HL-60/S4 (cell line): ENCODE measurements around the gene PLSCR3.

Experiments
- in situ Hi-C: fragments of 300-500 bp; cut with MboI; formaldehyde crosslinking; loops from 2 replicates; pipeline ENCODE4 v1.14.3; 2022; ENCODE audit warnings: low sequenced_read_pairs

Gene PLSCR3

DNA sequence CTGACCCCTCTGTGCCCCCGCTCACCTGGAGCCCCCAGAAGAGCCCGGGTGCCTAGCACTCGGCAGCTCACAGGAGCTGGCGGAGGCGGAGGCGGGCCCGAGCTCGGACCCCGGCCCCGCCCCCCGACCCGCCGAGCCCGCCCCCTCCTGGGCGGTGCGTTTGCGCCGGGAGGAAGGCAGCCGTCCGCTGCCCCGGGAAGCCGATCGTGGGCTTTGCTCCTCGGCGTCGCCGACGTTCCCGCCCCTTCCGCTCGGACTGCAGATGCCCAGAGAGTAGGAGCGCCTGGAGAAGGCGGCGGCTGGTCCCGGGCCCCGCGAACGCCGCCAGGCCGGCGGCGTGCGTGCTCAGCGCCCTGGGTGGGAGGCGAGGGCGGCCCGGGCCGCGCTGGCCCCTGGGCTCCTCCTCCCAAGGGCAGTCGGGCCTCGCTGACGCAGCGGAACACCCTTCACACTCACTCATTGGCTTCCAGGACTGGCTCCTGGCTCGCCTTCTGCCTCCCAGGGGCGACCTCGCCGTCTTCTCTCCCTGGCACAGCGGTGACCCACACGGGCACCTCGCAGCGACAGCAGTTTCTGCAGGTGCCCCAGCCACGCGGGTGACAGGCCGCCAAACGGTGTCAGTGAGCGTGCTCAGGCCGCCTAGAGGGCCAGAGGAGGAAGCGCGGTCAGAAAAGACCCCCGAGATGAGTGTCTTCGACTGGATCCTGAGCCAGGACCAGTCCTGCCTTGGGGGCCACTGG is at the start of gene PLSCR3:
Gene PLSCR3 (minus strand): TSS at position 74 of the 740 bp plus-strand sequence. CDS start 415 bp downstream, outside the sequence.
- in situ Hi-C loops, result no loop called here

DNA sequence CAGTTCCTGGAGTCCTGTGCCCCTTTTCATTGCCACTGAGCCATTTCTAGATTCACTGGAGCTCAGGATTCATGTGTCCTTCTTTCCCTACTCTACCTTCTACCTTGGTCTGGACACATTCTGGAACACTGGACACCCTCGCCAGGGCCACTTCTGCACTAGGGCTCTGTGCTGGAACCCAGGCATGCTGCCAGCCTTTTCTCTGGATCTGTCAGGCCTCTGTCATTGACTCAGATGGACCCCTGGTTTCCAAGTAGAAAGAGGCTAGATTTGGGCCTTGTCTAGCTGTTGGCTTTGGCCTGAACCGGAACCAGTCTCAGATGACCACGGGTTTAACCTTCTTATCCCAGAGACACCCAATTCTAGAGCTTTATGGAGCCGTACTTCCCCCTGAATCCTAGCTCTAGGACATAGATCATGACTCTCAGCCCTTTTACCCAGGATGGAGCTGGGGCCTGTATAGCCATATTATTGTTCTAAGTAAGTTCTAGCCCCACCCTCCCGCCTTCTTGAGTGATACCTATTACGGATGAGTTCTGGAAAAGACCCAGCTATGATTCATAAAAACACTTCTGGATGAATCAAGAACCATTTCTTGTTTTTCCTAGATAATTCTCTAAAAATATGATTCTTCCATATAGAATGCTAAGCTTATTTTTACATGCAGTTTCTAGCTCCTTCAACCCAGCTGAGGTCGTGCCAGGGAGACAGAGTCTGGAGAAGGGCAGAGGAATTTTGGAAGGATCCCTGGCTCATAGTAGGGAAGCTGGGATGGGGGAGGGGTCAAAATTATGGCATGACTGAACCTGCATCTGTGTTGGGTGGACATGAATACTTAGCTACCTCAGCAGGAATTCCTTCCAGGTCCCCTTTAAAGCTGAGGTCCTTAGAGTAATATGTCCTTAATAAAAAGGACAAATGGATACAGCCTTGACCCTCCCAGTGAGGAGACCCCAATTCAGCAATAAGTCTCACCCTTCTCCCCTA is 49.5 kb upstream of the PLSCR3 start:
- in situ Hi-C loops, result no loop called here

DNA sequence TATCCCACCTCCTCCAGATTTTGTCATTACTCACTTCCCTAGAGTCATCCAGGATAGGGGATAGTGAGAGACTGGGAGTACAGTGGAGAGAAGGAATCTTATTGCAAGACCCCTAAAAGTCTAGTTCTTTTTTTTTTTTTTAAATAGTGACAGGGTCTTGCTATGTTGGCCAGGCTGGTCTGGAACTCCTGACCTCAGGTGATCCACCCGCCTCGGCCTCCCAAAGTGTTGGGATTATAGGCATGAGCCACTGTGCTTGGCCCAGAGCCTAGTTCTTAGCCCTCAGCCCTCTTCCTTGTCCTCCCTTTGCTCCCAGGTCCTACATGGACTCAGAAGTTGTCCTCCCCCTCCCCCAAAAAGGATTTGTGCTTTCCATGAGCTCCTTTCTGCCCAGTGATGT is 47.8 kb upstream of the PLSCR3 start:
- in situ Hi-C loops, result no loop called here

DNA sequence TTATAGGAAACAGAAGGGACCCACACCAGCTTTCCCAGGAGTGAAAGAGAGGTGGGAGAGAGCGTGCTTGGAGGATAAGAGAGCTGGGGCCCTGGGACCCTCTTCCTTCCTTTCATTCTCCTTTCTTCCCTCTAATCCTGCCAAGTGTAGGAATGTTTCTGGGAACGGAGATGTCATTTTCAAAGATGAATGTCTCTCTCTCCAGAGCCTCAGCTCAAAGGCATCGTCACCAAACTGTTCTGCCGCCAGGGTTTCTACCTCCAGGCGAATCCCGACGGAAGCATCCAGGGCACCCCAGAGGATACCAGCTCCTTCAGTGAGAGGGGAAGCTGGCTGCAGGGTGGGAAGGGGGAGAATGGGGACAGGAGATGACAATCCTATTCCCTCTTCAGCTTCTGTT is 46.9 kb upstream of the PLSCR3 start:
- in situ Hi-C loops, result no loop called here

DNA sequence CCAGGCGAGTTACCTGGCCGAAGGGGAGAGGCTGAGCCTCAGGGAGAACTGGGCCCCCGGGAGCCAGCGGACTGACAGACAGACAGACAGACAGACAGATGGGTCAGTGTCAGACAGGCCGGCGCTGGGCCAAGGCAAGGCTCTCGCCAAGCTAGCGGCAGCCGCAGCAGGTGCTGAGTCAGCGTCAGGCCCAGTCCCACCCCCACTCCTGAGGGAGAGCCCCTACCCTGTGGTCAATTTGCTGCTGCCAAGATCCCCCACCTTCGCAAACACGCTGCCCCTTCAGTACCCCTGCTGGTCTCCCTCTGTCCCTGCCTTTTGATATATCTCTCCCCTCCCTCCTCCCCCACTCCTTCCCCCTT is 46.5 kb upstream of the PLSCR3 start:
- in situ Hi-C loops, result no loop called here

DNA sequence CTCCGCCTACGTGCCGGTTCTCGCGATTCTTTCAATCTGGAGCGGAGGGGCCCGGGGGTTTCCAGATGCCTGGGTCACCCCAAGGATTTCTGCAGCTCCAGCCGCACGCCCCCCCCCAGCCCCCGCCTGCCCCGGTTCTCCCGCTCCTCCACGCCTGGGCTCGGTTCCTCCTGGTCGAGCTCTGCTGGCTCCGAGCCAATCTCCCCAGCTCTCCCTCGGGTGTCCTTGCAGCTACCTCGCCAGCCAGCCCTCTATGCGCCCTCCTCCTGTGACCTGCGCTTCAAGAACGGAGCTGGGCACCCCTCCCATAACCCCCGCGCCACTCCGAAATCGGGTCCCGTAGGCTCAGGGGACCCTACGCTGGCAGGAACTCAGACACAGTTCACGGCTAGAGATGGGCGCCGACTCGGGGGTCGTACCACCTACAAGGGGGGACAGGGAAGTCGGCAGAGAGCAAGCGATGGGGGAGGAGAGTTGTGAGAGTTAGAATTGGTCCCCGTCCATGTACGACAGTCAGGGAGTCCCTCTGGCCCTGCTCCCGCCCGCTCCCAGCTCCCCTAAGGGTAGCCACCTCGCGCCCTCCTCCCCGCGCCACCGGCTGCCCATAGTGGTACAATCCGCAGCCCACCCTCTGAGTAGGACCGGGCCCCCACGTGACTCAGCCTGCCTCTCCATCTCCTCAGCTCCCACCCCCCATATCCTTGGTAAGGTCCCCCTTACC is 45.9 kb upstream of the PLSCR3 start:
- in situ Hi-C loops, result no loop called here

DNA sequence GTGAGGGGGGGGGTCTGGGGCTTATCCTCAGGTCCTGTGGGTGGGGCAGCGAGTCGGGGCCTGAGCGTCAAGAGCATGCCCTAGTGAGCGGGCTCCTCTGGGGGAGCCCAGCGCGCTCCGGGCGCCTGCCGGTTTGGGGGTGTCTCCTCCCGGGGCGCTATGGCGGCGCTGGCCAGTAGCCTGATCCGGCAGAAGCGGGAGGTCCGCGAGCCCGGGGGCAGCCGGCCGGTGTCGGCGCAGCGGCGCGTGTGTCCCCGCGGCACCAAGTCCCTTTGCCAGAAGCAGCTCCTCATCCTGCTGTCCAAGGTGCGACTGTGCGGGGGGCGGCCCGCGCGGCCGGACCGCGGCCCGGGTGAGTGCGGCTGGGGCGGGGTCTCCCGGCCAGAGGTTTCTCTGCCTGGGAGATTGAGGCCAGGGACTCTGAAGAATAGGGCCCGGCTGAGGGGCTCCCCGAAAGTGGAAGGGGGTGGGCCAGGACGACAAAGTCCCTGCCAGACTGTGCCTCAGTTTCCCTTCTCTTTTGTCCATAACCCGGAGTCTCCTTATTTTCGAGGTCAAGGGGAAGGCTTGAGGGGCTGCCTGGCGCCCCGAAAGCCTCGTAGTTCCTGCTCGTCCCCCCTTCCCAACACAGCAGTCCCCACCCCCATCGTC is 45.3 kb upstream of the PLSCR3 start, which contains the start of gene FGF11:
Gene FGF11 (plus strand): TSS at position 51 of the 651 bp plus-strand sequence. CDS start 109 bp downstream, at position 160.
- in situ Hi-C loops, result no loop called here

DNA sequence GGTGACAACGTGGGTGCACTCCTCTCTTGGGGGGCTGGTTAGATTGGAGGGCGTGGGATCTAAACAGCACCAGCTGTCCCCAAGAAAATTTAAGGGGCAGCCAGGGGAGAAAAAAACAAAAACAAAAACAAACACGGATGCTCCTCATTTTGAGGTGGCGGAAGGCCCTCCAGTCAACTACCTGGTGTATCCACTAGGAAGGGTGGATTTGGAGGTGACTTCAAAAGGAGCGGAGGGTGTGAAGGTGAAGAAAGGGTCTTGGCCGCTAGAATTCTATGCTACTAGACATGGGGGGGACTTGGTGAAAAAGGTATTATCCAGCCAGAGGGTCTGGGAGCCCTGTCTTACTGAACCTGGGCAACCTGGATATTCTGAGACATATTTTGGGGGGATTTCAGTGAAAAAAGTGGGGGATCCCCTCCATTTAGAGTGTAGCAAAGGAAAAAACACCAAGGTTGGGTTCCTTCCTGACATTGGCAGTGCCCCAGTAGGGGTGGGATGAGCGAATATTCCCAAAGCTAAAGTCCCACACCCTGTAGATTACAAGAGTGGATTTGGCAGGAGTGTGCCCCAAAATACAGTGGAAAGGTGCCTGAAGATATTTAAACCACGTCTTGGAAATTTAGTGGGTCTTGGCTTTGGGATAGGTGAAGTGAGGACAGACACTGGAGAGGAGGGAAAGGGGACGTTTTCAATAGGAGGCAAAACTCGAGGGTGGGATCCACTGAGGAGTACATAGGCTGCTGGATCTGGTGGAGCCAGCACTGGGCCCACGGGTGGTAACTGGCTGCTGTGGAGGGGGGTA is 44.5 kb upstream of the PLSCR3 start:
- in situ Hi-C loops, result no loop called here

DNA sequence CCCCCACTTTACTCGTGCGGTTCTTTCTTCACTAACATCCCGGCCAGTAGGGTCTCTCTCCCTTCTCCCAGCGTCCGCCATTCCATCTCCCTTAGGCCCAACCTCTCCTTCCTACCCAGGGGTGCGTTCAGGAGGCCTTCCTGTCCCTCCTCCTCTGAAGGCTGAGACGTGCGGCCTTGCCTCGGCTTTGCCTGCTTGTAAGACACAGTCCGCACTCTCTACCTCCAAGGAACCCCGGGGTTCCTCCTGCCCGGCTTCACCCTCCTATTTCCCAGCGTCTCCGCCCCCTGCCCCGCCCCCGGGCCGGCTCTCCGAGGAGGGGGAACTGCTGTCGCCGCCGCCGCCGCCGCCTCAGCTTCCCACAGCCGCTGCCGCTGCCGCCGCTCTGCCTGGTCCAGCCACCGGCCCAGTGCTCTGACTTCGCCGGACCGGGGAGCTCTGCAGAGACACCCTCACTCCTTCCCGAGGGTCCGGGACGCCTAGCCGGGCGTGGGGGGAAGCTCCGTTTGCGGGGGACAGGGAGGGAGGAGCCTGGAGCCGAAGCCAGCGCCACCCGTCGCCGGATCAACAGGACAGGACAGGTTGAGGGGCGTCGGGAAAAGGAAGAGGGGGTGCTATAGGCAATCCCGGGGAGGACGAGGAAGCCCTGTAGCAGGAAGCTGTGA is 43.8 kb upstream of the PLSCR3 start:
- in situ Hi-C loops, result no loop called here

DNA sequence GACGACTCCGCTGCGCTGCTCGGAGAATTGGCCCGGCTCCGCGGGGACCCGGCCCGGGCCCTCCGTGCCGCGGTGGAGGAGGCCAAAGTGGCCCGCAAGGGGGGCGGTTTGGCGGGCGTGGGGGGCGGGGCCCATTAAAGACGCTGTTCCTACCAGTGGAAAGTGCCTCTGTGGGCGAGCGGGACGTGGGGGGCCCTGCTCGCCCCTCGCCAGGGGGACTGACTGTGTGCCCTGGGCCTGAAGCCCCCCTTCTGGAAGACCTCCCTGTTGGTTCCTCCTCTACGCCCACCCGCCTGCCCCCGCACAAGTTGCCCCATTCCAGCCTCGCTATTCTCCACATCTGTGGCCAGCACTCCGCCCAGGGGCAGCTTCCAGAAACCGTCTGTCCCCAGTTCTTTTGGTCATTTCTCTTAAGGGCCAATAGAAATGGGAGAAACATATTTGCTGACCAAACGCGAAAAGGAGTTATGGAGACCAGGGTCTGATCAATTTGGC is 43.1 kb upstream of the PLSCR3 start:
- in situ Hi-C loops, result no loop called here

DNA sequence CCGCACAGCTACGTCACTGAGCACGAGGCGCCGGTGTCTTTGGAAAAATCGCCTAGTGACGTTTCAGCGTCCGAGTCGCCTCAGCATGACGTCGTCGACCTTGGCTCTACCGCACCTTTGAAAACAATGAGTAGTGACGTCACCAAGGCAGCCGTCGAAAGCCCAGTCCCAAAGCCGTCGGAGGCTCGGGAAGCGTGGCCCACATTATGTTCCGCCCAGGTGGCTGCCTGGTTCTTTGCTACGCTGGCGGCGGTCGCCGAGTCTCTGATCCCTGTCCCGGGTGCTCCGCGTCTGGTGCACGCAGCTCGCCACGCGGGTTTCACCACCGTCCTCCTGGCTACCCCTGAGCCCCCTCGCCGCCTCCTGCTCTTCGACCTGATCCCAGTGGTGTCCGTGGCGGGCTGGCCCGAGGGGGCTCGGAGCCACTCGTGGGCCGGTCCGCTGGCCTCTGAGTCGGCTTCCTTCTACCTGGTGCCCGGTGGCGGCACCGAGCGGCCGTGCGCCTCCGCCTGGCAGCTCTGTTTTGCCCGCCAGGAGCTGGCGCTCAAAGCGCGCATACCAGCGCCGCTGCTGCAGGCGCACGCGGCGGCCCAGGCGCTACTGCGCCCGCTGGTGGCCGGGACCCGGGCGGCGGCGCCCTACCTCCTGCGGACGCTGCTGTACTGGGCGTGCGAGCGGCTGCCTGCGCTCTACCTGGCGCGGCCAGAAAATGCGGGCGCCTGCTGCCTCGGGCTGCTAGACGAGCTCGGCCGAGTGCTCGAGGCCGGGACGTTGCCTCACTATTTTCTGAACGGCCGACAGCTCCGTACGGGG is 42.4 kb upstream of the PLSCR3 start:
- in situ Hi-C loops, result no loop called here

DNA sequence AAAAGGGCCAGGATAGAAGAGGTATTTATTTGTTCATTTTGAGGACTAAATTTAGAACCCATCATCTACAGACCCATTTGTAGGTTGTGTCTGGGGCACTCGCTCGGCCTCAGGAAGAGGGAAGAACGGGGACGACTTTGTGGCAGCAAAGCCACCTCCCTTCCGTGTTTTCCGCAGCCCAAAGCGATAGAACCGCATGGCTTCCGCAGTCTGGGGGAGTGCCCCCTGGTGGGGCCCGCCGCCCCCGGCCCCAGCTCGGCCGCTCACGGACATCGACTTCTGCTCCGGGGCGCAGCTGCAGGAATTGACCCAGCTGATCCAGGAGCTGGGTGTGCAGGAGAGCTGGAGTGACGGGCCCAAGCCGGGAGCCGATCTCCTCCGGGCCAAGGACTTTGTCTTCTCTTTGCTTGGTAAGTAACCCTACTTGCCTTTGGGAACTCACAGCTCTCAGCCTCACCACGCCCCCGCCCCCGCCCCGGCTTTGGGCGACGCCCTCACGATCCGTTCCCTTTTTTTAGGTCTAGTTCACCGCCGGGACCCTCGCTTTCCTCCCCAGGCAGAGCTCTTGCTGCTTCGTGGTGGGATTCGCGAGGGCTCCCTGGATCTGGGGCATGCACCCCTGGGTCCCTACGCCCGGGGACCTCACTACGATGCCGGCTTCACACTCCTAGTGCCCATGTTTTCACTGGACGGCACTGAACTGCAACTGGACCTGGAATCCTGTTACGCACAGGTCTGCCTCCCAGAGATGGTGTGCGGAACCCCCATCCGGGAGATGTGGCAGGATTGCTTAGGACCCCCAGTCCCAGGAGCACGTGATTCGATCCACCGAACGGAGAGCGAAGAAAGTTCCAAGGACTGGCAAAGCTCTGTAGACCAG is 41.6 kb upstream of the PLSCR3 start:
- in situ Hi-C loops, result no loop called here

DNA sequence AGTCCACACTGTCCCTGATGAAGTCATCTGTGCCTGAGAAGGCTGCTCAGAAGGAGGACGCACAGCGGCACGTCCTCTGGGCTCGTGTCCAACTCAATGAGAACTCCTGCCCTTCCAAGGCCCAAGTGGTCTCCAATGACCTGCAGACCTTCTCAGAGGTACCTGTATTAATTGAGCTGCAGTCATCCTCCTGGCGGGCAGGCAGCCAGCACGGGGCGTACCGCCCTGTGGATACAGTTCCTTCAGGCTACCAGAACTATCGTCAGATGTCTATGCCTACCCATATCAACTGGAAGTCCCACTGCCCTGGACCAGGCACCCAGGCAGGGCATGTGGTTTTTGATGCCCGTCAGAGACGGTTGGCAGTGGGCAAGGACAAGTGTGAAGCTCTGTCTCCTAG is 38.0 kb upstream of the PLSCR3 start:
- in situ Hi-C loops, result no loop called here

DNA sequence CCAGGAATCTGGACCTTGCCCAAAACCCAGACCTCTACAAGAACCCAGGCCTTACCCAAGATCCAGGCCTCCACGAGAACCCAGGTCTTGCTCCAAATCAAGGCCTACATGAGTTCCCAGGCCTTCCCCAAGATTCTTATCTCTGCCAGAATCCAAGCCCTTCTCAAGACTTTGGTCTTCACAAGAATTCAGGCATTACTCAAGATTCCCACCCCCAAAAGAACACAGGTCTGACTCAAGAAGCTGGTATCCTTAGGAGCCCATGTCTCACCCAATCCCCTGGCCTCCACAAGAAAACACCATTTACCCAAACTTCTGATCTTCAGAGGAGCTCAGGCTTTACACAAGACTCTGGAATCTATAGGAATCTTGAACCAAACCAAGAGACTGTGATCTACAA is 36.9 kb upstream of the PLSCR3 start:
- in situ Hi-C loops, result no loop called here

DNA sequence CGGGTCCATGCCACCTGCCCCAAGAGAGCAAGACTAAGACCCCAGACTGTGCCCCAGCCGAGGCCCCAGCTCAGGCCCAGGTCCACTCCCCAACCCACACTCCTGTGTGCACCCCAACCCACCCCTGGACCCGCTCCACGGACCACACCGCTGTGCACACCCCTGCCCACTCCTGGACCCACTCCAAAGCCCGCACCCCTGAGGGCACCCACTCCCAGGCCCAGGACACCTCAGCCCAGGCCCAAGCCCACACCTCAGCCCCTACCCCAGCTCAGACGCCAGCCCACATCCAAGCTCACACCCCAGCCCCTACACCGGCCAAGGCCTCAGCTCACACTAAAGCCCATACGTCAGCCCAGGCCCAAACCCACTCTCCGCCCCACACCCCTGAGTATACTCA is 35.4 kb upstream of the PLSCR3 start:
- in situ Hi-C loops, result no loop called here

DNA sequence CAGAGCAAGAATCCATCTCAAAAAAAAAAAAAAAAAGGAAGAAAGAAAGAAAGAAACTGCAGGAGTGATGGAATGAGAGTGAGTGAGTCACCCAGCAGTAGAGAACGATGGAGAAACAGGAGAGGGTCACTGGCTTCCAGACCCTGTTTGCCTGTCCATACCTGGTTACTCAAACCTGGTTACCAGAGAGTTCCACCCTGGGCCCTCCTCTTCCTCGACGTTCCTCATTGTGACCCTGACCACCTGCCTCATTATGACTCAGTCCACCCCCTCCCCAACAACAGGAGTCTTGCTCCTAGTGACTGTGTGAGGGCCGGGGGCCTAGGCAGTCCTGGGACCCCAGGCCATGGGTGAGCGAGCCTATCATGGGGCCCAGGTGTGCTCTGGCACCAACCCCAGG is 34.2 kb upstream of the PLSCR3 start, which contains the start of gene SPEM3:
Gene SPEM3 (plus strand): TSS at position 301 of the 400 bp plus-strand sequence. CDS start 46 bp downstream, at position 347.
- in situ Hi-C loops, result no loop called here

DNA sequence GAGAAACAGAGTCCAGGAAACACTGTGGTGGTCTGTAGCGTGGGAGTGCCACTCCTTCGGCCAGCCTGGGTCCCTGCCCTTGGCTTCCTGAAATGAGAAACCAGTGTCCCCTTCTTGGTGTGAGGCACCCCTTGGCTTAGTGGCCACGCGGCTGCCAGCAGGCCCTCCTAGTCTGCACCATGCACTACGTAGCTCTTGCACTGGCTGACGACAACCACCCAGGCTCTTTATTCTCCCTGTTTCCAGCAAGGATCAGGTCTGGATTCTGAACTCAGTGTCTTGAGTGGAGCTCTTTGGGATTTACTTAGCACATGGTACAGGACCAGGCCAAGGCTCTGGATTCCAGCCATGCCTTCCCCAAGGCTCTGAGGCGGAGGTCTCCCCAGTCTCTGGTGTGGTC is 33.2 kb upstream of the PLSCR3 start:
- in situ Hi-C loops, result no loop called here
